Upper lobe of left lung (tissue), 4 donors: ENCODE data around the gene FHIT.

Experiments
- EP300 ChIP-seq, 4 donors: sonication (generic); formaldehyde crosslinking; IDR thresholded peaks; one replicate each; pipeline ENCODE4 v1.5.1; 2017; ENCODE audit warnings: antibody characterized with exemption in 4 of 4, control low read depth in 2 of 4
- POLR2A ChIP-seq, 4 donors: fragments of 450-650 bp; IDR thresholded peaks; one replicate each; pipeline ENCODE4 v1.5.1; 2016 to 2017; ENCODE audit warnings: antibody characterized with exemption in 4 of 4, mild to moderate bottlenecking in 2 of 4
- POLR2AphosphoS5 ChIP-seq, 2 donors: sonication (generic); formaldehyde crosslinking; IDR thresholded peaks; one replicate each; pipeline ENCODE4 v1.5.1; 2017; ENCODE audit warnings: antibody characterized with exemption in 2 of 2
- TF ChIP-seq, protein P1 (sequence below), 6 experiments: fragments of 450-650 bp in 4 of 6; fragments of 200-600 bp in 2 of 6; sonication (generic) in 2 of 6; IDR thresholded peaks; one replicate each; pipeline ENCODE4 v1.5.1; 2016 to 2019; ENCODE audit warnings: antibody characterized with exemption in 6 of 6

DNA sequence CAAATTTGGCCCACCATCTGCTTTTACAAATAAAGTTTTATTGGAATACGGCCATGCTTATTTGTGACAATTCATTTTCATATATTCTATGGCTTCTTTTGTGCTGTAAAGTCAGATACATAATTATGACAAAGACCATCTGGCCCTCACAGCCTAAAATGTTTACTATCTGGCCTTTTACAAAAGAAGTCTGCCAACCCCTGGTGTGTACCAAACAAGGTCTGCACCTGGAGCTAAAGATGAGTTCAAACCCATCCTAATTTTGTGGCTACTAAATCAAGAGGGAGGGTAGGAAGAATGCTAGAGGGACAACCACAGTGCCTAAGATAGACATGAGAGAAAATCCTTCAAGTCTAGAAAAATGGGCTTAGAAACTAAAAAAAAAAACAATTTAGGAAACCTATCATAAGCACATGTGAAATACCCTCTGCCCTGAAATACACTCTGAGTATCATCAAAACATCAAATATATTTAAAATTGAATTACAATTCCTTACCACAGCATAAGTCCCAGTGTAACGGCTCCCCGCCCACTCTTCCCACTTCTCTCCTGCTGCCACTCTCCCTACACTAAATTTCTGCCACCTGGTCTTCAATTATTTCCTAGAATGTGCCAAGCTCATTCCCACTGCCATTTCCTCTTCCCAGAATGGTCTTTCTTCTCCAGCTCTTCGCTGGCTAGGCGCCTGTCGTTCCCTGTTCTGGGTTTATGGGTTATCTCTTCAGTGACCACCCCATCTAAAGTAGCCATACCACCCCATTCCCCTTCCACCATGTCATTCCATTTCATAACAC is 1250.7 kb downstream of the FHIT start:
- TF ChIP-seq, protein P1, sequence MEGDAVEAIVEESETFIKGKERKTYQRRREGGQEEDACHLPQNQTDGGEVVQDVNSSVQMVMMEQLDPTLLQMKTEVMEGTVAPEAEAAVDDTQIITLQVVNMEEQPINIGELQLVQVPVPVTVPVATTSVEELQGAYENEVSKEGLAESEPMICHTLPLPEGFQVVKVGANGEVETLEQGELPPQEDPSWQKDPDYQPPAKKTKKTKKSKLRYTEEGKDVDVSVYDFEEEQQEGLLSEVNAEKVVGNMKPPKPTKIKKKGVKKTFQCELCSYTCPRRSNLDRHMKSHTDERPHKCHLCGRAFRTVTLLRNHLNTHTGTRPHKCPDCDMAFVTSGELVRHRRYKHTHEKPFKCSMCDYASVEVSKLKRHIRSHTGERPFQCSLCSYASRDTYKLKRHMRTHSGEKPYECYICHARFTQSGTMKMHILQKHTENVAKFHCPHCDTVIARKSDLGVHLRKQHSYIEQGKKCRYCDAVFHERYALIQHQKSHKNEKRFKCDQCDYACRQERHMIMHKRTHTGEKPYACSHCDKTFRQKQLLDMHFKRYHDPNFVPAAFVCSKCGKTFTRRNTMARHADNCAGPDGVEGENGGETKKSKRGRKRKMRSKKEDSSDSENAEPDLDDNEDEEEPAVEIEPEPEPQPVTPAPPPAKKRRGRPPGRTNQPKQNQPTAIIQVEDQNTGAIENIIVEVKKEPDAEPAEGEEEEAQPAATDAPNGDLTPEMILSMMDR (IDR thresholded peaks at IDR 0.05), result no peak
- TF ChIP-seq POLR2A (IDR thresholded peaks at IDR 0.05) (no peak), POLR2AphosphoS5 (IDR thresholded peaks at IDR 0.05) (no peak), EP300 (IDR thresholded peaks at IDR 0.05) (no peak)
